ENCODE results near the gene NTM.

DNA sequence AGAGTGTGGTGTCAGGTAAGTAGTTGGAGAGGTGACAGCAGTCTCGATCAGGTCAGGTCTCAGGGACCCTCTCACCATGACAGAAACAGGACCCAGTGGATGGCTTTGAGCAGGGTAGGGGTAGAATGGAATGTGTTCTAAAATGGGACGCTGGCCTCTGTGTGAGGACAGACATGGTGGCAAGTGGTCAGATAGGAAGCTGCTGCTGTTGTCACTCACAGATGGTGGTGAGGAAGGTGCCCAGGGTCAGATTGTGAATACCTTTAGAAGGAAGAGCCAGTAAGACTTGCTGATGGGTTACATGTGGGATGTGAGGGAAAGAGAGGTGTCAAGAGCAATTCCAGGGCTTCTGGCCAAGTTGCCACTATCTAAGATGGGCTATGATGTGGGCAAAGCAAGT is 596.3 kb downstream of the NTM start:
- TF ChIP-seq, protein P1, sequence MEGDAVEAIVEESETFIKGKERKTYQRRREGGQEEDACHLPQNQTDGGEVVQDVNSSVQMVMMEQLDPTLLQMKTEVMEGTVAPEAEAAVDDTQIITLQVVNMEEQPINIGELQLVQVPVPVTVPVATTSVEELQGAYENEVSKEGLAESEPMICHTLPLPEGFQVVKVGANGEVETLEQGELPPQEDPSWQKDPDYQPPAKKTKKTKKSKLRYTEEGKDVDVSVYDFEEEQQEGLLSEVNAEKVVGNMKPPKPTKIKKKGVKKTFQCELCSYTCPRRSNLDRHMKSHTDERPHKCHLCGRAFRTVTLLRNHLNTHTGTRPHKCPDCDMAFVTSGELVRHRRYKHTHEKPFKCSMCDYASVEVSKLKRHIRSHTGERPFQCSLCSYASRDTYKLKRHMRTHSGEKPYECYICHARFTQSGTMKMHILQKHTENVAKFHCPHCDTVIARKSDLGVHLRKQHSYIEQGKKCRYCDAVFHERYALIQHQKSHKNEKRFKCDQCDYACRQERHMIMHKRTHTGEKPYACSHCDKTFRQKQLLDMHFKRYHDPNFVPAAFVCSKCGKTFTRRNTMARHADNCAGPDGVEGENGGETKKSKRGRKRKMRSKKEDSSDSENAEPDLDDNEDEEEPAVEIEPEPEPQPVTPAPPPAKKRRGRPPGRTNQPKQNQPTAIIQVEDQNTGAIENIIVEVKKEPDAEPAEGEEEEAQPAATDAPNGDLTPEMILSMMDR (IDR thresholded peaks at IDR 0.05; ENCODE audit: low read depth, low read length) = no peak
- no peak for TF ChIP-seq EZH2phosphoT487 (IDR thresholded peaks at IDR 0.05; ENCODE audit: low read depth)

Data from OCI-LY3 (cell line).